ENCODE measurements around the gene SERPINB5. TPM values are rescaled to one million over a fixed set of nuclear protein-coding genes. Genes with fewer than 3 reads are reported as not detected.

The SERPINB5 gene
- total RNA-seq, 1 donor from 2014 or later: not detected

GRCh38 chr18:63520053-63520685 lies 43.4 kb downstream of the SERPINB5 start:
- intact Hi-C loops (cut with micrococcal nuclease): no loop called here

GRCh38 chr18:63523660-63524059 lies 46.9 kb downstream of the SERPINB5 start:
- intact Hi-C loops (cut with micrococcal nuclease): no loop called here

GRCh38 chr18:63527251-63527650 lies 50.5 kb downstream of the SERPINB5 start:
- intact Hi-C loops (cut with micrococcal nuclease): no loop called here

GRCh38 chr18:63528863-63529492 lies 52.2 kb downstream of the SERPINB5 start:
- intact Hi-C loops (cut with micrococcal nuclease): no loop called here

- intact Hi-C loops (cut with micrococcal nuclease): no loop called here
These were observed 55.7 kb downstream of the SERPINB5 start for GRCh38 chr18:63532471-63532870.

- intact Hi-C loops (cut with micrococcal nuclease): no loop called here
These were observed 57.9 kb downstream of the SERPINB5 start for GRCh38 chr18:63534615-63535014.

GRCh38 chr18:63539904-63540510 lies 63.2 kb downstream of the SERPINB5 start:
- intact Hi-C loops (cut with micrococcal nuclease): no loop called here

GRCh38 chr18:63542069-63542468 lies 65.3 kb downstream of the SERPINB5 start, which contains the start of gene SERPINB12:
SERPINB12 (plus strand) TSS chr18:63542369; CDS start chr18:63556160, 13,791 bp downstream.
- intact Hi-C loops (cut with micrococcal nuclease): no loop called here

GRCh38 chr18:63544017-63544416 lies 67.3 kb downstream of the SERPINB5 start:
- intact Hi-C loops (cut with micrococcal nuclease): no loop called here

GRCh38 chr18:63545000-63545399 lies 68.2 kb downstream of the SERPINB5 start:
- intact Hi-C loops (cut with micrococcal nuclease): no loop called here

- intact Hi-C loops (cut with micrococcal nuclease): no loop called here
These were observed 73.3 kb downstream of the SERPINB5 start for GRCh38 chr18:63550068-63550467.

- intact Hi-C loops (cut with micrococcal nuclease): no loop called here
These were observed 75.0 kb downstream of the SERPINB5 start for GRCh38 chr18:63551769-63552168.

- intact Hi-C loops (cut with micrococcal nuclease): no loop called here
These were observed 75.8 kb downstream of the SERPINB5 start for GRCh38 chr18:63552581-63552980.

- intact Hi-C loops (cut with micrococcal nuclease): no loop called here
These were observed 76.3 kb downstream of the SERPINB5 start for GRCh38 chr18:63553081-63553480.

Other genes starting within 250 kb of the SERPINB5 start
- 85.7 and 89.0 TPM in 2 replicates for gene BCL2, start 157.2 kb upstream of the SERPINB5 start, total RNA-seq
- gene KDSR, start 109.8 kb upstream of the SERPINB5 start, total RNA-seq: 33.8 and 36.8 TPM in 2 replicates
- gene VPS4B, start 54.5 kb upstream of the SERPINB5 start, total RNA-seq: 78.8 and 84.4 TPM in 2 replicates
- not detected in 2 replicates for gene SERPINB12, start 65.4 kb downstream of the SERPINB5 start, total RNA-seq
- not detected in 2 replicates for gene SERPINB13, start 110.4 kb downstream of the SERPINB5 start, total RNA-seq
- gene SERPINB4, start 167.3 kb downstream of the SERPINB5 start, total RNA-seq: not detected in 2 replicates
- gene SERPINB3, start 184.9 kb downstream of the SERPINB5 start, total RNA-seq: not detected in 2 replicates
- not detected in 2 replicates for gene SERPINB11, start 226.0 kb downstream of the SERPINB5 start, total RNA-seq